Cardiac septum (tissue), 1 donor: ENCODE data around the gene CNFN. TPM values are rescaled to one million over a fixed set of nuclear protein-coding genes. Genes with fewer than 3 reads are reported as not detected.

Experiments used
- DNase-seq: peaks from one replicate; pipeline ENCODE4 v3.0.0-alpha.2; 2020; ENCODE audit warnings: low spot score
- intact Hi-C: fragments of 100-400 bp; cut with DNase I; formaldehyde crosslinking; loops from one replicate; pipeline ENCODE4 v1.14.0; 2022
- total RNA-seq: library from RNA; stranded (reverse); fragmentation: NEBNext Ultra II Directional; extraction: Animal tissue kit (Norgen Biotek cat#: 25700); gene quantifications from one replicate; pipeline ENCODE4 v1.2.1, GENCODE V29; 2021
- donor health status: DM: no; HTN: no; CAD: no.

The CNFN gene
- total RNA-seq, 1 donor from 2014 or later = 0.67 TPM

- intact Hi-C loops = no loop called here
- DNase-seq = peak; percentile 86
Observed at GRCh38 chr19:42386974-42387707, 3.0 kb downstream of the CNFN start.

DNA sequence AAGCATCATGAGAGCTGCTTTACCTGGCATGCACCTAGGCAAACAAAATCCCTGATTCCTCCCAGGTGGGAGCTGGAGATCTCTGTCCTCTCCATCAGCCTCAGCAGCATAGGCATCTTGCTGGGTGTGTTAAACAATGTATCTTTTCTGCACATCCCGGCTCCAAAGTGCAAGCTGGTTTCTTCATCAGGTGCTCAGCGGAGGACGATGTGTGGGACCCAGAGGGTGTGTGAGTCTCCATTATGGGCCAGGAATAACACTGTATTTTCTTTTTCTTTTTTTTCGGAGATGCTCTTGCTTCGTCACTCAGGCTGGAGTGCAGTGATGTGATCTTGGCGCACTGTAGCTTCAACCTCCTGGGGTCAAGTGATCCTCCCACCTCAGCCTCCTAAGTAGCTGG is 9.9 kb downstream of the CNFN start:
- intact Hi-C loops = no loop called here
- DNase-seq = no peak

DNA sequence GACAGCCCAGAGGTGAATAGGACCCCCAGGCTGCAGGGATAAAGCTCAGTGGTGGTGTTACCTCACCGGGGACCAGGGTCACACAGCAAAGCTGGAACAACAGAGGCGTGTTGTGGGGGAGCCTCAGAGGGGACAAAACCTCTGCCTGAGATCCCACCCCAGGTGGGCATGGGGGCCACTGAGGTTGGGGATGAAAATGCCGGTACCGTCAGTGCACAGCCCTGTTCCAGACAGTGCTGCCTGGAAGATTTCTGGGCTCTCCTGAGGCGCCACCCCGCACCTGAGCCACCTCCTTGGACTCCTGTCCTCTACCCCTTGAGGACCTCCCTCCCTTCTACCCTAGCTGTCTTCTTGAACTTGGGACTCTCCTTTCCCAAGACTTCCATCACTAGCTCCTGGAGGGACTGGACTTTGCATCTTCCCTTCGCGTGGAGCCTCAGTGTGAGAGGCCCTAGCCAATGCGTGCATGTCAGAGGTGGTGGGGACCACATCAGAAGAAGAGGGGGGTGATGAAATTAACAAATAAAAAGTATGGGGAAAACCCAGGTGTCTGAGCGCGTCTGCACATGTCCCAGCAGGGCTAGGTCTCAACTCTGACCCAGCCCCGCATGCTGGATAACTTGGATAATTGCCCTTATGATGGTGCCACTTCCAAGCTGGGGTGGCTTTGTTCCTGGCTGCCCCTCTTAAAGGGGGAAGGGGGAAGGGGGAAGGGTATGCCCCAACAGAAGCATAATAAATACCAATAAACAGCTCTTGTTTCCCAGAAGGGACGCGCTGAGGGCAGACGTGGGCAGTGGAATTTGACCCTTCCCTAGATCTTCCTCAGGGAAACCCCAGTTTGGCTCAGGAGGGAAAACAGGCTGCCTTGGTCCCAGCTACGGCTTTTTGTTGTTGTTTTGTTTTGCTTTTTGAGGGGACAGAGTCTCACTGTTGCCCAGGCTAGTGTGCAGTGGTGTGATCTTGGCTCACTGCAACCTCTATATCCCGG is 11.6 kb downstream of the CNFN start:
- intact Hi-C loops = no loop called here
- no peak for DNase-seq

- DNase-seq = no peak
- intact Hi-C loops = no loop called here
Observed at GRCh38 chr19:42376177-42376555, 13.9 kb downstream of the CNFN start.

DNA sequence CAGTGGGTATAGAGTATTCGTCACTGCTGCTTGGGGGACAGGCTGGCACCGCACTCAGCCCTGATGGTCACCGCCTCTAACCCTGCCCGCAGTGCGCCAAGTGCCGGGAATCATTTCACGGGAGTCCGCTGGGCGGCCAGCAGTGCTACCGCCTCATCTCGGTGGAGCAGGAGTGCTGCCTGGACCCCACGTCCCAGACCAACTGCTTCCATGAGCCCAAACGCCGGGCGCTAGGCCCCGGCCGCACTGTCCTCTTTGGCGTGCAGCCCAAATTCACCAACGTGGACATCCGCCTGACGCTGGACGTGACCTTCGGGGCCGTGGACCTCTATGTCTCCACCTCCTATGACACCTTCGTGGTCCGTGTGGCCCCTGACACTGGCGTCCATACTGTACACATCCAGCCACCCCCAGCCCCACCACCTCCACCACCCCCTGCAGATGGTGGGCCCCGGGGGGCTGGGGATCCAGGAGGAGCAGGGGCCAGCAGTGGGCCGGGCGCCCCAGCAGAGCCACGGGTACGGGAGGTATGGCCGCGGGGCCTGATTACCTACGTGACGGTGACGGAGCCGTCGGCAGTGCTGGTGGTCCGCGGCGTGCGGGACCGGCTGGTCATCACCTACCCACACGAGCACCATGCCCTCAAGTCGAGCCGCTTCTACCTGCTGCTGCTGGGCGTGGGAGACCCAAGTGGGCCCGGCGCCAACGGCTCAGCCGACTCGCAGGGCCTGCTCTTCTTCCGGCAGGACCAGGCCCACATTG is 14.5 kb downstream of the CNFN start:
- intact Hi-C loops = no loop called here
- DNase-seq = no peak

- DNase-seq = no peak
- intact Hi-C loops = no loop called here
Observed at GRCh38 chr19:42374826-42375376, 15.2 kb downstream of the CNFN start.

DNA sequence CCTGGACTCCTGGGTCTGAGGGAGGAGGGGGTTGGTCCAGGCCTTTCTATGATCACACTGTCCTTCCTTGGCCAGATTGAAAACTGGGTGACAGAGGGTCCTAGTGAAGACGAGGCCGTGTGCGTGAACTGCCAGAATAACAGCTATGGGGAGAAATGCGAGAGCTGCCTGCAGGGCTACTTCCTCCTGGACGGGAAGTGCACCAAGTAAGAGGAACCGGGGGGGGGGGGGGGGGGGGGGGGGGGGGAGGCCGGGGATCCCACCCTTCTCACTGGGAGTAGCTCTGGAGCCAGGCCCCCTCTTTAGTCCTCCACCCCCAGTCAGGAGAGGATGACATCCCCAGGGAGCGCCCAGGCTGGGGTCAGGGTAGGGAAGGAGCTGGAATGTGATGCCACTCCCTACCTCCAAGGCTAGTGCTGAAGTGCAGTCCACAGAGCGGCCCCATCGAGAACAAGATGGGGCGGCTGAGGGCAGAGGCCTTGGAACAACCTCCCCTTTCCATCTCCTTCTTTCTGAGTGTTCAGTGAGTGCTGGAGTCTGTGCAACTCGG is 19.4 kb downstream of the CNFN start:
- intact Hi-C loops = no loop called here
- no peak for DNase-seq

GRCh38 chr19:42370068-42370520 is 20.0 kb downstream of the CNFN start:
- DNase-seq = no peak
- intact Hi-C loops = no loop called here

- intact Hi-C loops = no loop called here
- no peak for DNase-seq
Observed at GRCh38 chr19:42369433-42370067, 20.5 kb downstream of the CNFN start.

- DNase-seq = no peak
Observed at GRCh38 chr19:42368765-42369164, 21.3 kb downstream of the CNFN start.

DNA sequence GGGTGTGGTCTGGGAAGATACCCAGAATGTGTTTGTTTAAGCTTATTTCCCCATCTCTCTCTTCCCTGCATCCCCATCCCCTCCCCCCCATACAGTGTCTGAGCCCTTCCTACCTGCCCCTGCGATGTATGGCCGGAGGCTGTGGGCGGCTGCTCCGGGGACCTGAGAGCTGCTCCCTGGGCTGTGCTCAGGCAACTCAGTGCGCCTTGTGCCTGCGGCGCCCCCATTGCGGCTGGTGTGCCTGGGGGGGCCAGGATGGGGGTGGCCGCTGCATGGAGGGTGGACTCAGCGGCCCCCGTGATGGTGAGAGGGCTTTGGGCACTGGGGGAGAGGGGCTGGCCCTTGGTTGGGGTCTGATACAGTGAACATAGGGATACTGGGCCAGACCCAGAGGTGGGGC is 21.7 kb downstream of the CNFN start:
- intact Hi-C loops = no loop called here

More at GRCh38 chr19:42368765-42369164, 21.3 kb downstream of the CNFN start:
- intact Hi-C loops = no loop called here

GRCh38 chr19:42367929-42368328 is 22.2 kb downstream of the CNFN start:
- intact Hi-C loops = no loop called here
- DNase-seq = no peak

More for the DNA sequence above, 21.7 kb downstream of the CNFN start:
- no peak for DNase-seq

GRCh38 chr19:42366673-42367072 is 23.4 kb downstream of the CNFN start:
- intact Hi-C loops = no loop called here
- DNase-seq = no peak

DNA sequence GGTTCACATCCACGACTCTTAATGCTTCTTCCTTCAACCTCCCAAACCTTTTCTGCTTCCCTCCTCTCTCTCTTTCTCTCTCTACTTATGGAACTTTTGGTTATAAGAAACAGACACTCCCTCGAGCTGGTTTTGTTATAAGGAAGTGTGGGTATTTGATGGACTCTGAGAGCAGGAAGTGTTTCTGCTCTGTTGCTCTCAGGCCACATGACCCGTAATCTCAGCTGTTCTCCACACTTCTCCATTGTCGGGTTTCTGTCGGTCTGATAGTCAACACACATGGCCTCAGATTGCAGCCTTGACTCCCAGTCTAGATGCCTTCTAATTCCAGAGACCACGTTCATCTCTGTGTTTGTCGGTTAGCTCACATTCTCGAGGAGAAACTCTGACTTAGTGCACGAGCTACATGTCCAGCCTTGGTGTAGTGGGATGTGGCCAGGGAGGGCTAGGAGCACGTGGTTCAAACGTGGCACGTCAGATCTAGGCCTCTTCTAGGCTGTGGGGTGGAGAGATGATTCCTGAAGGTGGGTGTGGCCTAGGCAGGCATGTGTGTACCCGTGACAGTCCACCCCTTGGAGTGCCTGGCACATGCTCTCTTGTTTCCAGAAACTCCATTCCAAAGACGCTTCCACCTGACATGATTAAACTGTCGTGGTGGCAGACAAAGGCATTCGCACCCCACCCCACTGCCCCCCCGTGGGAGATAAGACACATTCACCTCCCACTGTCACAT is 26.3 kb downstream of the CNFN start:
- no peak for DNase-seq
- intact Hi-C loops = no loop called here

DNA sequence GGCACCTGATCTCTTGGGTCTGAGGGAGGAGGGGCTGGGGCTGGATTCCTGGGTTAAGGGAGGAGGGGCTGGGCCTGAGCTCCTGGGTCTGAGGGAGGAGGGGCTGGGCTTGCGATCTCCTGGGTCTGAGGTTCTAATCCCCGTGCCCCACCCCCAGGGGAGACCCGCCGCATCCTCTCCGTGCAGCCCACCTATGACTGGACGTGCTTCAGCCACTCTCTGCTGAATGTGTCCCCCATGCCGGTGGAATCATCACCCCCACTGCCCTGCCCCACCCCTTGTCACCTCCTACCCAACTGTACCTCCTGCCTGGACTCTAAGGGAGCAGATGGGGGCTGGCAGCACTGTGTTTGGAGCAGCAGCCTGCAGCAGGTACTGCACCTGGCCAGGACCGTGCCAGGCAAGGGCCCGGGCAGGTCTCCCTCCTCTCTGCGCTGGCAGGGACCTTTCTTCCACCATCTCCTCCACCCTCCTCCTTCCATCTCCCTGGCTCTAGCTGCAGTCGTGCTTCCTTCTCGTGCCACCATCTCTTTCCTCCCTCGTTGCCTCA is 27.1 kb downstream of the CNFN start:
- intact Hi-C loops = no loop called here
- DNase-seq = no peak

- intact Hi-C loops = no loop called here
- DNase-seq = no peak
Observed at GRCh38 chr19:42362342-42362741, 27.8 kb downstream of the CNFN start.

DNA sequence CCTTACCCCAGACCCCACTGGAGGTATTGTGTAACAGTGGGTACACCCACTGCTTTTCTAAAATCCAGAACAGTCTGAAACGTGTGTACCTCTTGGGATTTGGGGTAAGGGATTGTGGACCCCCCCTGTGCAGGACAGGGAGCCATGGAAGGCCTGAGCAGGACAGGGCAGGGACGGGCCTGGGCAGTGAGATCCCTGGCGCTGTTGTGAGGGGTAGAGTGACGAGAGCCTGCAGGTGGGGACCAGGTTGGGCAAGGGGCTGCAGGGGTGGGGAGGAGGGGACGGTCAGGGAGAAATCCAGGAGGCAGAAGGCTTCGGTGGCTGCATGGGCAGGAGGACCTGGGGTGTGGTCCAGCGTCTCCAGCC is 28.6 kb downstream of the CNFN start:
- DNase-seq = no peak
- intact Hi-C loops = no loop called here
